Measurements from ENCODE around the gene IP6K2. TPM values are rescaled to one million over a fixed set of nuclear protein-coding genes. Genes with fewer than 3 reads are reported as not detected.

IP6K2 gene
- total and polyA plus RNA-seq, 8 donors: 44.1 to 234 (median 103) TPM

DNA sequence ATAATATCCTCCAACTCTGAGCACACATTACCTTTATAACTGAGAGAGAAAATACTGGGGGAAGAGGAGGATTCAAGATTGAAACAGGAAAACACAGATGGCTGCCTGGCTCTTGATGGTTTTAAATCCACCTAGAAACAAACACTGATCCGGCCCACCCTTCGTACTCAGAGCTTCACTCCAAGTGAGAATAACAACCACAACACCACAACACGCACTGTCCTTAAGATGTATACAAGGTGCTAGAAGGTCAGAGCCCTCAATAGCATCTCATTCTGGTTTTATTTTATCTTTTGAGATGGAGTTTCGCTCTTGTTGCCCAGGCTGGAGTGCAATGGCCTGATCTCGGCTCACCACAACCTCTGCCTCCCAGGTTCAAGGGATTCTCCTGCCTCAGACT is 9.9 kb downstream of the IP6K2 start:
- Histone ChIP-seq H3K27ac (no peak overlapping the region), H3K4me3 (no peak overlapping the region), H3K27me3 (no peaks in the 10 kb centered on the region), H3K9me3 (no peaks in the 10 kb centered on the region), H3K4me1 (peaks cover 22 to 81% (median 50%) of the 10 kb centered on the region in 4 donors), H3K36me3 (peaks cover 22 to 68% (median 64%) of the 10 kb centered on the region in 4 donors)
- WGBS, 5 donors: 80 to 86% (median 84%) methylated on average over 5 of the region's 5 CpGs
- DNase-seq: no peak
- TF ChIP-seq POLR2A (IDR thresholded peaks at IDR 0.05): no peak
- no peak for TF ChIP-seq POLR2AphosphoS5 (IDR thresholded peaks at IDR 0.05)
- no peak for TF ChIP-seq EP300 (IDR thresholded peaks at IDR 0.05)
- TF ChIP-seq, protein P1, sequence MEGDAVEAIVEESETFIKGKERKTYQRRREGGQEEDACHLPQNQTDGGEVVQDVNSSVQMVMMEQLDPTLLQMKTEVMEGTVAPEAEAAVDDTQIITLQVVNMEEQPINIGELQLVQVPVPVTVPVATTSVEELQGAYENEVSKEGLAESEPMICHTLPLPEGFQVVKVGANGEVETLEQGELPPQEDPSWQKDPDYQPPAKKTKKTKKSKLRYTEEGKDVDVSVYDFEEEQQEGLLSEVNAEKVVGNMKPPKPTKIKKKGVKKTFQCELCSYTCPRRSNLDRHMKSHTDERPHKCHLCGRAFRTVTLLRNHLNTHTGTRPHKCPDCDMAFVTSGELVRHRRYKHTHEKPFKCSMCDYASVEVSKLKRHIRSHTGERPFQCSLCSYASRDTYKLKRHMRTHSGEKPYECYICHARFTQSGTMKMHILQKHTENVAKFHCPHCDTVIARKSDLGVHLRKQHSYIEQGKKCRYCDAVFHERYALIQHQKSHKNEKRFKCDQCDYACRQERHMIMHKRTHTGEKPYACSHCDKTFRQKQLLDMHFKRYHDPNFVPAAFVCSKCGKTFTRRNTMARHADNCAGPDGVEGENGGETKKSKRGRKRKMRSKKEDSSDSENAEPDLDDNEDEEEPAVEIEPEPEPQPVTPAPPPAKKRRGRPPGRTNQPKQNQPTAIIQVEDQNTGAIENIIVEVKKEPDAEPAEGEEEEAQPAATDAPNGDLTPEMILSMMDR (IDR thresholded peaks at IDR 0.05): no peak
- intact Hi-C loops (cut with DNase I; ENCODE audit: low total_unique reads): no loop called here

GRCh38 chr3:48702320-48702920 is 14.6 kb downstream of the IP6K2 start:
- no peak overlapping the region for H3K27ac ChIP-seq
- no peaks in the 10 kb centered on the region for H3K9me3 ChIP-seq
- H3K4me3 ChIP-seq: no peak overlapping the region
- peaks cover 7 to 71% (median 66%) of the 10 kb centered on the region in 4 donors for H3K36me3 ChIP-seq
- intact Hi-C loops (cut with DNase I; ENCODE audit: low total_unique reads): no loop called here
- TF ChIP-seq POLR2AphosphoS5 (IDR thresholded peaks at IDR 0.05) (no peak), POLR2A (IDR thresholded peaks at IDR 0.05) (no peak), EP300 (IDR thresholded peaks at IDR 0.05) (no peak)
- TF ChIP-seq, protein P1 (IDR thresholded peaks at IDR 0.05): no peak
- DNase-seq: no peak
- 81 to 87% (median 84%) methylated on average over 6 of the region's 6 CpGs for WGBS, 5 donors
- H3K27me3 ChIP-seq: no peaks in the 10 kb centered on the region
- H3K4me1 ChIP-seq: peaks cover 6 to 69% (median 36%) of the 10 kb centered on the region in 4 donors

DNA sequence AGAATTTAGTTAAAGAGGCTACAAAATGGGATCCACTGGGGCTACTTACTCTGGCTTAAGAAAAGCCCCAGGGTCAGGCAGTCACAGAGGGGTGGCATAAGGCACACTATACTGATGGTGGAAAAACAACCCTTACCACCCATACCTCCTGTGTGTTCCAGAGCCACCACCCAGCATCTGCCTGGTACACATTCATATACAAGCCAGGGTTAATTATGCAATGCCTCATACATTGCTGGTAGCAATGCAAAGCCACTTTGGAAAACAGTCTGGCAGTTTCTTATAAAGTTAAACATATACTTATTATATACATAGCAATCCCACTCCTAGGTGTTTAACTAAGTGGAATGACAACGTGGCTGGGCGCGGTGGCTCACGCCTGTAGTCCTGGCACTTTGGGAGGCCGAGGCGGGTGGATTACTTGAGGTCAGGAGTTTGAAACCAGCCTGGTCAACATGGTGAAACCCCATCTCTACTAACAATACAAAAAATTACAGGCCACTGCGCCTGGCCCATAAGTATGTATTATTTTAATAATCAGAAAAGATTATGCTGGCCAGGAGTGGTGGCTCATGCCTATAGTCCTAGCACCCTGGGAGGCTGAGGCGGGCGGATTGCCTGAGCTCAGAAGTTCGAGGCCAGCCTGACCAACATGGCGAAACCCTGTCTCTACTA is 16.2 kb downstream of the IP6K2 start:
- intact Hi-C loops (cut with DNase I; ENCODE audit: low total_unique reads): no loop called here
- 84 to 91% (median 86%) methylated on average over 11 of the region's 11 CpGs for WGBS, 5 donors
- DNase-seq: no peak
- TF ChIP-seq POLR2AphosphoS5 (IDR thresholded peaks at IDR 0.05) (no peak), POLR2A (IDR thresholded peaks at IDR 0.05) (no peak), EP300 (IDR thresholded peaks at IDR 0.05) (no peak)
- TF ChIP-seq, protein P1 (IDR thresholded peaks at IDR 0.05): no peak
- peaks cover 14 to 82% (median 37%) of the 10 kb centered on the region in 4 donors for H3K4me1 ChIP-seq
- H3K4me3 ChIP-seq: no peak overlapping the region
- no peaks in the 10 kb centered on the region for H3K9me3 ChIP-seq
- H3K27ac ChIP-seq: no peak overlapping the region
- H3K36me3 ChIP-seq: peaks cover 3 to 61% (median 51%) of the 10 kb centered on the region in 4 donors
- H3K27me3 ChIP-seq: no peaks in the 10 kb centered on the region

DNA sequence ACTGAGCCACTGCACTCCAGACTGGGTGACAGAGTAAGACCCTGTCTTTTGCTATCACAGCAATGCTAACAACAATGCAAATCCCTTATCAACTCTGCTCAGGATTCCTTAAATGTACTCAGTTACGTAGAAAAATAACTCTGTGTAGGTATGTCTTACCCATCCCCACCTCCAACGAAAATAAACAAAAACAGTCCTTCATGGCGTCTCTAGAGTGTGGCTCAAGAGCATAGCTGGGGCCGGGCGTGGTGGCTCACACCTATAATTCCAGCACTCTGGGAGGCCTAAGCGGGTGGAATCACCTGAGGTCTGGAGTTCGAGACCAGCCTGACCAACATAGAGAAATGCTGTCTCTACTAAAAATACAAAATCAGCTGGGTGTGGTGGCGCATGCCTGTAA is 18.1 kb downstream of the IP6K2 start:
- no peak for TF ChIP-seq EP300 (IDR thresholded peaks at IDR 0.05)
- no peak for TF ChIP-seq POLR2A (IDR thresholded peaks at IDR 0.05)
- TF ChIP-seq POLR2AphosphoS5 (IDR thresholded peaks at IDR 0.05): no peak
- TF ChIP-seq, protein P1 (IDR thresholded peaks at IDR 0.05): no peak
- WGBS, 5 donors: 94 to 95% (median 94%) methylated on average over 8 of the region's 8 CpGs
- Histone ChIP-seq H3K36me3 (peaks cover 10 to 63% (median 55%) of the 10 kb centered on the region in 4 donors), H3K4me3 (no peak overlapping the region), H3K27ac (no peak overlapping the region), H3K9me3 (no peaks in the 10 kb centered on the region), H3K27me3 (no peaks in the 10 kb centered on the region), H3K4me1 (peaks cover 31 to 84% (median 54%) of the 10 kb centered on the region in 4 donors)
- intact Hi-C loops (cut with DNase I; ENCODE audit: low total_unique reads): no loop called here
- no peak for DNase-seq

Data from stomach (tissue), 9 donors.